NK-92 (cell line): ENCODE results near the gene PSG4.
"Not testable (repeated sequence)": the region's sequence is repeated elsewhere in the genome, so short reads cannot be mapped to it uniquely, and the experiment has no call there.

Source experiments
- DNase-seq: peaks from one replicate; lab custom pipeline; 2025; ENCODE audit not compliant: unreplicated experiment; lab: John Stamatoyannopoulos, UW

The PSG4 gene

DNA sequence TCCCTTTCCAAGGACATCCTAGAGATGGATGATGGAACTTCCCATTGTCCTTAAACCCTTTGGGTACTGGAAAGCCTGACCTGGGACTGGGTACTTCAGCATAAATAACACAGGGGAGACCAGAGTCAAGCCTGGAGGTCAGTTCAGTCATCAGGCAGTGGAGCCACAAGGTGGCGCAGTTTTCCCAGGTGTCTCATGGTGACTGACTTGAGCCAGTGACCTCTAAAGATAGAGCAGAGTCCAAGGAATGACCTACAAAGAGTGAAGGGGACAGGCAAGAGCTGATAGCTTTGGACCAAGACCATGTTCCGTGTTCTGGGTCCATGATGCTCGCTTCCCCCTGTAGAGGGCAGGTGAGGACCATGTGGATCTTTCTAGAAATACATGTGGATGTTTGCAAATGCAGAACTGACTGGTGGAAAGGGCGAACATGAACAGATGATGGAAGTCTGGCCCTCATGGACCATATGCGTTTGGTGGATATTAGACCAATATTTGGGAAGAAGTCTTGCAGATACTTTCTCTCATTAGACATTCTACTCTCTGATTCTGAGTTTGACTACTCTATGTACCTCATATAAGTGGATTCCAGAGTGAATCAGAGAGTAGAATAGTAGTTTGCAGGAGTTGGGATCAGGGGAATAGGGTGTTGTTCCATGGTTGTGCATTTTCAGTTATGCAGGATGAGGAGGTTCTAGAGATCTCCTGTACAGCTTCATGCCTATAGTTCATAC lies 6.6 kb downstream of the PSG4 start:
- DNase-seq, result not testable (repeated sequence)

DNA sequence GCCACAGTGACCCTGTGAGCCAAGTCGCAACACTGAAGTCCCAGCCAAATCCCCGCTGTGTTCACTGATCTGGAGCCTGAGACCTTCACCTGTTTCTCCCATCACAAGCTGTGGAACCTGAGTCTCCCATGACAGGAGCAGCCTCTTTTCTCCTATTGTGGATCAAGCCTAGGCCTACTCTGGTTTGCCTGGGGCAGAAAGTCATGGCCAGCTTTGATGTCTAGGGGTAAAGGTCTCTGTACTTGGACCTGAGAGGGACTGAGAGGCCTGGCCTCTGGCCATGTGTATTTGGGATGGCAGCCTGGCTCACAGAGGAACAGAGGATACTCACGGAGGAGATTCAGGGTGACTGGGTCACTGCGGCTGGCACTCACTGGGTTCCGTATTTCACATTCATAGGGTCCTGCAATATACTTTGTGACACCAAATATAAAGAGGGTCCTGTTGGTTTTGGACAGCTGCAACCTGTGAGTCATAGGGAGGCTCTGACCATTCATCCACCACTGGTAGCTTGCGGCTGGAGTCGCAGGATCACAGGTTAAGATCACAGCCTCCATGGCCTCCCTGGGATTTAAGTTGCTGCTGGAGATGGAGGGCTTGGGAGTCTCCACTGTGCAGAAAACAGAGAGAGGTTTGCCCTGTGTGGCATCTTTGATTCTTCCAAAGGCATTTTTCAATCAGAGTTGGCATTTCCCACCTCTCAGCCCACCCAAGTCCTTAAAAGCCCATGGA lies 7.6 kb downstream of the PSG4 start:
- not testable (repeated sequence) for DNase-seq

DNA sequence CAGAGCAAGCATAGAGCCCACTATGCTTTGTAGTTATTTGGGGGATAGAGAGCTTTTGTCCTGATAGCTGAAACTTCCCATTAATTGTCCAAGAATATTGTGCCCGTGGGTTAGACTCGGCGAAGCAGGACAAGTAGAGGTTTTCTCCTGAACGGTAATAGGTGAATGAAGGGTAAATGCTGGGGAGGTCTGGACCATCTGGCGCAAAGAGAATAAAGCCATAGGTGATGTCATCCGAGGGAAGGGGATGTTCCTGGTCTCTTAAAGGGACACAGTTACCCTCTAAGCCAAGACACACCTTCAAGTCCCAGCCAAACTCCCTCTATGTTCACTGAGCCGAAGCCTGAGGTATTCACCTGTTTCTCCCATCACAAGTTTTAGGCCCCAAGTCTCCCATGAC lies 11.0 kb downstream of the PSG4 start:
- DNase-seq, result not testable (repeated sequence)

DNA sequence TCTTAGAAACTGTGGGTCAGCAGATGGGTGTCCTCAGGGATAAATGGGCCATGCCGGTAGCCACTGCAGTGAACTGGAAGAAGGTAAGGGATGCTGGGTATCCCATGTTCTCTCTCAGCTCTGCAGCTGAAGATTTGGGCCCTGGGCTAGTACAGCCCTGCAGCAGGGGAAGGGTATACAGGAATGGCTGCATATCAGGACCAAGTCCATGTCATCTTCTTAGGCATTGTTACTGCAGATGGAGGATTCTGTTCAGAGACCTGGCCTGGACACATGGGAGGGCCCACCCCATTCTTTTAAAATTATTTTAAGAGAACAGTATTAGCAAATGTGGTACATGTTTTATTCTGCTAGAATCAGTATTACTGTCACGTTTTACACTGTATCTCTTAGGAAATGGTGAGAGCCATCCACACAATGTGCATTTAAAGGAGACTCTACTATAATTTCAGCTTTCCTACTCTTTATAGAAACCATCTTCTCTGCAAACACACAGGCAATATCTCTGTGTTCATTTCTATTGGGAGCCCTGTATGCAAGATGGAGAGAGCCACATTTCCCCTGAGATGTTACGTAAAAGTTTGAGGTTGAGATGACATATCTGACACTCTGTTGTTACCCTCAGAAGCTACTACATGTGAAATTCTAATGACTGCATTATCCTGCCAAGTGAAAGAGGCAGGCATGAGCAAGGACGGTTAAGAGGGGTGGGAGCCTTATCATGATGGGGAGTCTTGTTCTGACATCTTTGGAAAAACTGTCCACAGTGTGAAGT lies 12.9 kb downstream of the PSG4 start:
- not testable (repeated sequence) for DNase-seq

DNA sequence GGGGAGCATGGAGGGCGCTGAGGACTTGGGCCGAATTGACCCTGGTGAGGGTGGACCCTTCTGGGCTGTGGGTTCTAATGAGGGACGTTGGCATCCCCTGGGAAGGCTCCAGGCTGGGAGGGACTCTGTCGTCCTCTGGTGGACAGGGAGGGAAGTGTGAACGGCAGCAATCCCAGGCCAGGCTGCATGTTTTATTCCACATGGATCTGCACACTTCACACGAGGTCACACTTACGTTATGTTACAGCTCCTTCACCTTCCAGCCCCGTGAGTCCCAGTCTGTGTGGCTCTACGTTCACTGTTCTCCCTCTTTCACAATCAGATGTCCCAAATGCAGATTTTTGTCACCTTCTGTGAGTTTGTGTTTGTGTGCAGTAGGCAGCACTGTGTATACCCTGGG lies 17.3 kb downstream of the PSG4 start:
- DNase-seq, result not testable (repeated sequence)

DNA sequence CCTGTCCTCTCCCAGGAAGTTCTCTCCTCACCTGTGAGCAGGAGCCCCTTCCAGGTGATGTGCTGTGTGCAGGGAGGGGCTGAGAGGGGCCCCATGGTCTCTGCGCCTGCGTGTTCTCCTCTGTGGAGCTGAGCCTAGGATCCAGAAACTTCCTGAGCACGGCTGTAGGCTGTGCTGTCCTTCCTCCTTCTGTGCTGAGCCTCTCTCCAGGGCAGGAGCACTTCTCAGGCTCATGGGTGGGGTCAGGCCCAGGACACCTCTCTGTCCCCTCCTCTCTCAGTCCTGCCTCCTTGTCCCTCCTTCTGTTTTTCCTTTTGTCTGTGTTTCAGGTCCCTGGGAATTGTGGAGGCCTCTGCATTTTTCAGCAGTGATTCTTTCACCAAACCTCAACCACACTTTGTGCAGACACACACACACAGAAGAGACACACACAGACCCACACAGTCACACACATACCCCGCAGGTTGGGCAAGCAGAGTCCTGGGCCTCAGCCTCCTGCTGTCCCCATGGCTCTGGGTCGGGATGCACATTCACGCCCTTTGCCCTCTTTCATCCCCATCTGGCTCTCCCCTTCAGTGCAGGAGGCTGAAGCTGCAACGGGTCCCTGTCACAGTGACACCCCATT lies 19.0 kb downstream of the PSG4 start, which contains the start of gene PSG5:
PSG5 (minus strand) TSS at position 226 of the 625 bp plus-strand sequence; CDS start at position 95, 131 bp downstream.
- DNase-seq, result not testable (repeated sequence)

DNA sequence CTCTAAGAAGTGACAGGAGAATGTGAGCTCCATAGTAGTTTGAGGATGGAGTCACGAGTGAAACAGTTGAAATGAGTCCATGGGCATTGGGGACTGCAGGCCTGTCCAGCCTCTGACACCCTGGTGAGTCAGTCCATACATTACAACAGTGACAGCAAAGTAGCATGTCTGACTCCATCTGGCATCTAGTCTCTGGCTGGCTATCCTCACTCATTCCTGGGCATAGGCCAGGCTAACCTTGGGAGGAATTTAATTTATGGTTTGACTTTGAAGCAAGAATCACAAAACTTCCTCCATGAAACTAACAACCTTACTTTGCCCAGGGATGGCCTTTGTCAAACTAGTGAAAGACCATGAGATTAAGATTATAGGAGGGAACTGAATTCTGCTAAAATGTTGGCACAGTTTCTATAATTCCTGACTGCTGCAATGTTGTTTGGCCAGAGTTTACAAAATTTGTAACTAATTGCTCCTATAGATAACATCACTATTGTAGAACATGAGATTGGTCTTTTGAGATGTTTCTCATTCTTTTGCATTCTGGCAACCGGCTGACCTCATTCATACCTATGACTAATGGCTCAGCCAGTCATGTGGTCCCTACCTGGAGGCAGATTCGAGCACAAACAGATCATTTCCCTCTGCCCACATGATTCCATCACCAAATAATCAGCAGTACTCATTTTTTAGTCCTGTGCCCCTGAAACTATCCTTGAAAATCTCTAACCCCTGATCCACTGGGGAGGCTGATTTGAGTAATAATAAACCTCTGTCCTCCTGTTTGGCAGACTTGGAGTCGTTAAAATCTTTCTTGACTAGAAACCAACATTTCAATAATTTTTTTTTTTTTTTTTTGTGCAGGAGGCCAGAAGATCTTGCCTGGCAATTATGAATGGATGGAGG lies 23.3 kb downstream of the PSG4 start:
- not testable (repeated sequence) for DNase-seq

DNA sequence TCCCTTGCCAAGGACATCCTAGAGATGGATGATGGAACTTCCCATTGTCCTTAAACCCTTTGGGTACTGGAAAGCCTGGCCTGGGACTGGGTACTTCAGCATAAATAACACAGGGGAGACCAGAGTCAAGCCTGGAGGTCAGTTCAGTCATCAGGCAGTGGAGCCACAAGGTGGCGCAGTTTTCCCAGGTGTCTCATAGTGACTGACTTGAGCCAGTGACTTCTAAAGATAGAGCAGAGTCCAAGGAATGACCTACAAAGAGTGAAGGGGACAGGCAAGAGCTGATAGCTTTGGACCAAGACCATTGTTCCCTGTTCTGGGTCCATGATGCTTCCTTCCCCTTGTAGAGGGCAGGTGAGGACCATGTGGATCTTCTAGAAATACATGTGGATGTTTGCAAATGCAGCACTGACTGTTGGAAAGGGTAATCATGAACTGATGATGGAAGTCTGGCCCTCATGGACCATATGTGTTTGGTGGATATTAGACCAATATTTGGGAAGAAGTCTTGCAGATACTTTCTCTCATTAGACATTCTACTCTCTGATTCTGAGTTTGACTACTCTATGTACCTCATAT lies 25.8 kb downstream of the PSG4 start:
- DNase-seq, result not testable (repeated sequence)

DNA sequence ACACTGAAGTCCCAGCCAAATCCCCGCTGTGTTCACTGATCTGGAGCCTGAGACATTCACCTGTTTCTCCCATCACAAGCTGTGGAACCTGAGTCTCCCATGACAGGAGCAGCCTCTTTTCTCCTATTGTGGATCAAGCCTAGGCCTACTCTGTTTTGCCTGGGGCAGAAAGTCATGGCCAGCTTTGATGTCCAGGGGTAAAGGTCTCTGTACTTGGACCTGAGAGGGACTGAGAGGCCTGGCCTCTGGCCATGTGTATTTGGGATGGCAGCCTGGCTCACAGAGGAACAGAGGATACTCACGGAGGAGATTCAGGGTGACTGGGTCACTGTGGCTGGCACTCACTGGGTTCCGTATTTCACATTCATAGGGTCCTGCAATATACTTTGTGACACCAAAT lies 26.9 kb downstream of the PSG4 start:
- not testable (repeated sequence) for DNase-seq

DNA sequence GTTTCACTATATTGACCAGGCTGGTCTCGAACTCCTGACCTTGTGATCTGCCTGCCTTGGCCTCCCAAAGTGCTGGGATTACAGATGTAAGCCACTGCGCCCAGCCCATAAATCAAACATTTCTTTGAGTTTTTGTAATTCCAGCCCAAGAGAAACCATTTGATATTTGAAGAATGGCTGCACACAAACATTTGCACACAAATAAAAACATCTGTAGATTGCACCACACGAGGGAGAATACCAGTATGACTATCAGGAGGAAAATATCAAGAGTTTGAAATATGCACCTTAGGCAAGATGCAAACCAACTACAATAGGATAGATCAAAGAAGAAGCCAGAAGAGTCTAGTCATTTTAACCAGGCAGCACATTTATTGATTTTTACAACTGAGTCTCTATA lies 39.5 kb downstream of the PSG4 start:
- DNase-seq, result not testable (repeated sequence)

DNA sequence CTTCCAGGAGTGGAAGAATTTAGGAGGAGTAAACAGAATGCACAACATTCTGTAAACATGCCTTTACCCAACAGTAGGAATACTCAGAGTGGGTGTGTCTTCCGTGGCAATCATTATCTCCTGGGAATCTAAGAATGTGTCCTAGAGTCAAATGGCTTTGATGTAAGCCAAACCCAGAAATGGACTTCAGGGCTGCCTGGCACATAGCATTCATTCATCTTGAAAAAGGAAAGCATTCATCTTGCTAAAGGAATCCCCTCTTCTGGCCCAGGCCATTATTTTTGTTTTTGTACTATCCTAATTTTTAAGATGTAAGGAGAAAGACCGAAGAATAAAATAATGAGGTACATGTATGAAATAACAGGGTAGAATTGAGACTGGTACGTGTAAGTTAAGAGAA lies 42.3 kb downstream of the PSG4 start:
- DNase-seq, result not testable (repeated sequence)

DNA sequence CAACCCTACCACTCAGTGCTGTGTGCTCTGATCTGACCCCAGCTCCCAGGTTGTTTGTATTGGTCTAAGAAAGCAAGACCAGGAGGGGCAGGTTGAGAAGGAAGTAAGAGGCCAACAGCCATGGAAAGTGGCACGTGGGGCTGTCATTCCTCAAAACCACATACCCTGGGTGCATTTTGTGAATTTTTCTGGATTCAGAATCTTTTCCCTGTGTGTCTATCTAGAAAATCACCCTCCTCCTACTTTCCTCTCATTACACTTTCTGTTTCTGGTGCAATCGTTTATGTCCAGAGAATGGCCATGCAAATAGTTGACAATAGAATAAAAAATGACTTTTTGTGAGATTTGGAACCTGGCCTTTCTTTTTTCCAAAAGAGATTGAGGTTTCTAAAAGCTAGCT lies 43.2 kb downstream of the PSG4 start:
- not testable (repeated sequence) for DNase-seq

DNA sequence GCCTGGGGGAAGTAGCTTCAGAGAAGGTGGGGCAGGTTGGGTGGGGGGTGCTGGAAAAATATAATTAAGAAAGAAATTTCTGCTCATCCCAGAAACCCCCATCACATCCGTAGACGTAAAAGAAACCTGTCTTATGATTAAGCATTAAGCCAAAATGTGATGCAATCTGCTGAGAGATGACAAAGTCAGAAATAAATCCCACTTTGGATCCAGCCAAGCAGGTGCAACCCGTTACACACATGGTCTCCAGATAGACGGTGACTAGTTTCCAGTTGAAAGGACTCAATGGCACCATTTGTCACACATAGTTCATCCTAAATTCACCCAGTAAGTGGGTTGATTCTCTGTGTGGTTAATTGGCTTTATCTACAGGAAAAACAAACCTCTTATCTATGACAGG lies 53.2 kb downstream of the PSG4 start:
- no peak for DNase-seq

DNA sequence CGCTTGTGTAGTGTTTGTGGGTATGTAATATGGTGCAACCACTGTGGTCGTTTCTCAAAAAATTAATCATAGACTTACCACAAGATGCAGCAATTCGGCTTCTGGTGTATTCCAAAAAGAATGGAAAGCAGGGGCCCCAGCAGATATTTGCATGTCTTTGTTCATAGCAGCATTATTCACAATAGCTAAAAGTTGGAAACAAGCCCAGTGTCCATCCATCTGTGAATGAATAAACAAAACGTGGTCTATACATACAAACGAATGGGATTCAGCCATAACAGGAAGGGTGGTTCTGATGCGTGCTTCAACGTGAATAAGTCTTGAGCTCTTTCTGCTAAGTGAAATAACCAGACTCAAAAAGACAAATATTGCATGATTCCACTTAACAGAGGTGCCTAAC lies 55.6 kb downstream of the PSG4 start:
- DNase-seq, result not testable (repeated sequence)

DNA sequence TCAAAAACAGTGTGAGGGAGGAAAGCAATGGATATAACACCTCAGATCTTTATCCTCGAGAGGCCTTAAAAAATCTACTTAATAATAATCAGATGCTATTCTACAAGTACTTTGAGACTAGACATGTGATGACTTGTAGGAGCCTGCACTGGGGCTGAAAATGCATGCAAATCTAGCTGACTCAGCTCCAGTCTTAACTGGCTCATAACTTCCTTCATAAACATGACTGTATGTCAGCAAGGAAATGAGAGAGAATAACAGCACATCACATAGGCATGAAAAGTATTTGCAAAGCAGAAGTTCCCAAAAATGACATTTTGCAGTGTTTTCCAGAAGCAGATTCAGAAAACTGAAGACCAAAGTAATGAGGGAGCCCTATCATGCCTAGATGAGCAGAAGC lies 57.2 kb downstream of the PSG4 start:
- no peak for DNase-seq
